SK-N-SH treated with all-trans-retinoic acid at 6 μM for 48 hours (cell line): ENCODE results near the gene SEL1L3.

Source experiments
- ATAC-seq: fragments of 200-7000 bp; cut with Tn5 transposase; 3 replicates; pipeline ENCODE4 v1.9.1; 2020; ENCODE audit warnings: mild to moderate bottlenecking, moderate library complexity
- ARNTL ChIP-seq: fragments of 450-650 bp; formaldehyde crosslinking; IDR thresholded peaks from 2 replicates; pipeline ENCODE4 v1.5.0; 2020; ENCODE audit warnings: low read depth, mild to moderate bottlenecking, moderate library complexity, borderline replicate concordance
- CSRNP3 ChIP-seq: fragments of 250-450 bp; sonication (Bioruptor Pico); IDR thresholded peaks from 2 replicates; pipeline ENCODE4 v1.5.1; 2021; ENCODE audit warnings: mild to moderate bottlenecking, moderate library complexity
- GLIS3 ChIP-seq: fragments of 250-450 bp; sonication (Bioruptor Pico); IDR thresholded peaks from 2 replicates; pipeline ENCODE4 v1.5.0; 2020; ENCODE audit warnings: mild to moderate bottlenecking, moderate library complexity
- OSR1 ChIP-seq: fragments of 250-450 bp; sonication (Bioruptor Pico); IDR thresholded peaks from 2 replicates; pipeline ENCODE4 v1.8.0; 2022; ENCODE audit warnings: moderate library complexity, mild to moderate bottlenecking, inconsistent platforms
- POU6F1 ChIP-seq: fragments of 250-450 bp; sonication (Bioruptor Pico); IDR thresholded peaks from 2 replicates; pipeline ENCODE4 v1.8.0; 2021; ENCODE audit warnings: low read depth, mild to moderate bottlenecking, moderate library complexity, borderline replicate concordance
- PPARA ChIP-seq: fragments of 250-450 bp; sonication (Bioruptor Pico); IDR thresholded peaks from 2 replicates; pipeline ENCODE4 v1.5.0; 2020; ENCODE audit warnings: mild to moderate bottlenecking, borderline replicate concordance
- RARB ChIP-seq: fragments of 250-450 bp; sonication (Bioruptor Pico); IDR thresholded peaks from 2 replicates; pipeline ENCODE4 v1.8.0; 2021; ENCODE audit warnings: mild to moderate bottlenecking, moderate library complexity
- SNAI2 ChIP-seq: fragments of 250-450 bp; sonication (Bioruptor Pico); IDR thresholded peaks from 2 replicates; pipeline ENCODE4 v1.5.0; 2020; ENCODE audit warnings: mild to moderate bottlenecking, moderate library complexity
- TOX ChIP-seq: fragments of 250-450 bp; sonication (Bioruptor Pico); IDR thresholded peaks from 2 replicates; pipeline ENCODE4 v1.8.0; 2021; ENCODE audit warnings: mild to moderate bottlenecking, moderate library complexity, borderline replicate concordance
- TSHZ2 ChIP-seq: fragments of 250-450 bp; sonication (Bioruptor Pico); IDR thresholded peaks from 2 replicates; pipeline ENCODE4 v1.5.0; 2020; ENCODE audit warnings: mild to moderate bottlenecking, moderate library complexity
- ZC3H10 ChIP-seq: fragments of 250-450 bp; sonication (Bioruptor Pico); IDR thresholded peaks from 2 replicates; pipeline ENCODE4 v1.5.1; 2021; ENCODE audit warnings: mild to moderate bottlenecking, moderate library complexity
- ZFP3 ChIP-seq: fragments of 250-450 bp; sonication (Bioruptor Pico); IDR thresholded peaks from 2 replicates; pipeline ENCODE4 v1.5.0; 2020; ENCODE audit warnings: mild to moderate bottlenecking, moderate library complexity
- ZNF565 ChIP-seq: fragments of 450-650 bp; formaldehyde crosslinking; conservative IDR thresholded peaks from 2 replicates; pipeline ENCODE4 v1.5.0; 2020; ENCODE audit warnings: low read depth, mild to moderate bottlenecking, moderate library complexity
- ZNF8 ChIP-seq: fragments of 450-650 bp; formaldehyde crosslinking; IDR thresholded peaks from 2 replicates; pipeline ENCODE4 v1.5.0; 2020; ENCODE audit warnings: mild to moderate bottlenecking, moderate library complexity

Gene SEL1L3

GRCh38 chr4:25773358-25773757 lies 89.4 kb downstream of the SEL1L3 start (continued):
- TF ChIP-seq ZNF565 (CRISPR knock-in tag) (no peak), CSRNP3 (no peak), PPARA (CRISPR knock-in tag) (no peak), RARB (CRISPR knock-in tag) (no peak), ZNF8 (CRISPR knock-in tag) (no peak)

- TF ChIP-seq ZC3H10 (CRISPR knock-in tag): no peak
- no peak for TF ChIP-seq TSHZ2
- no peak for TF ChIP-seq POU6F1 (CRISPR knock-in tag)
- no peak for ATAC-seq
Observed at GRCh38 chr4:25771672-25772071, 91.1 kb downstream of the SEL1L3 start.

GRCh38 chr4:25770847-25771246 lies 91.9 kb downstream of the SEL1L3 start:
- ATAC-seq: no peak
- TF ChIP-seq POU6F1 (CRISPR knock-in tag) (no peak), TOX (CRISPR knock-in tag) (no peak), ARNTL (CRISPR knock-in tag) (no peak), ZNF565 (CRISPR knock-in tag) (no peak), OSR1 (CRISPR knock-in tag) (no peak), TSHZ2 (no peak)
- TF ChIP-seq, all 23 proteins: peak for 0

- ATAC-seq: no peak; the same call in 2 of the 3 replicates
- TF ChIP-seq ZFP3 (CRISPR knock-in tag) (no peak), OSR1 (CRISPR knock-in tag) (no peak), SNAI2 (no peak), GLIS3 (CRISPR knock-in tag) (no peak), ZNF565 (CRISPR knock-in tag) (no peak), RARB (CRISPR knock-in tag) (no peak), TOX (CRISPR knock-in tag) (no peak)
Observed at GRCh38 chr4:25769251-25769650, 93.5 kb downstream of the SEL1L3 start.
